PC-9 (cell line): ENCODE measurements around the gene PIGZ.

Source experiments
- CTCF ChIP-seq: fragments of 200-600 bp; sonication (generic); conservative IDR thresholded peaks from 2 replicates; pipeline ENCODE4 v1.6.1; 2017; ENCODE audit warnings: mixed run types, antibody characterized with exemption, mild to moderate bottlenecking, moderate library complexity
- EZH2 ChIP-seq: fragments of 200-600 bp; sonication (generic); IDR thresholded peaks from 2 replicates; pipeline ENCODE4 v1.8.0; 2017; ENCODE audit warnings: antibody characterized with exemption, low read depth

GRCh38 chr3:196971094-196971698, 2.6 kb upstream of the PIGZ start:
- peak; percentile 12; the same call in 1 of the 2 replicates for TF ChIP-seq CTCF
- TF ChIP-seq EZH2, result no peak
